Measurements from ENCODE around the gene NTN1. TPM values are rescaled to one million over a fixed set of nuclear protein-coding genes. Genes with fewer than 3 reads are reported as not detected.

Gene NTN1
- total and polyA plus RNA-seq, 2 of the 13 experiments (the other 11 are each of a cell fraction or from before 2014, with no cell fraction given) = 0.04 to 0.05 TPM

DNA sequence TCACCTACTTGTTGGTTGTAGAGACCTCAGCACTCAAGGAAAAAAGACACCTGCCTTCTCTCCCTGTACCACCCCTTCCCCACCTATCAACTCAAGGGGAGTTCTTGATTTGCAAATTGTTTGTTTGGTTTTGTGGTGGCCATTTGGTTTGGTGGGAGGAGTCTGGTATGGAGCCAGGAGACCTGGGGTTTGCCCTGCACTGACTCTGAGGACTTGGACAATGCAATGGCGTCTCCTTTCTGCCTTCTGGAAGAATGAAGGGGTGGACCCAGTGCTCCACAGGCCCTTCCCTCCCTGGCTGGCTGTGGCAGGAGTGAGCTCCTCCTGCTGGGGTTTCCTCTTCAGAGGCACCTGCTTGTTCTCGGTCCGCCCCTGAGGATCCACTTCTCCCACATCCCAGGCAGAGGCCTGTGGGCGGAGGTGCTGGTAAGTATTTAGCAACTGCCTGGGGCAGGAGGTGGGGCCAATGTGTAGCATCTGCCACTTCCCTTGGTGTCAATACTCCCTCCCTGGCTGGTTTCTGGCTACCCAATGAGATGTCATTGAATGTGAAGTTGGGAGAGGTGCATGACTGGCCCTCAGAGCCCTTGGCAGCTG lies 164.5 kb downstream of the NTN1 start:
- WGBS (ENCODE audit: low lambda C conversion rate) = 0% methylated on average over 1 of the region's 4 CpGs
- no peak for FAIRE-seq
- CTCF ChIA-PET (ENCODE audit: low intra/inter-chr PET ratio, low total read pairs) = no interaction called here

DNA sequence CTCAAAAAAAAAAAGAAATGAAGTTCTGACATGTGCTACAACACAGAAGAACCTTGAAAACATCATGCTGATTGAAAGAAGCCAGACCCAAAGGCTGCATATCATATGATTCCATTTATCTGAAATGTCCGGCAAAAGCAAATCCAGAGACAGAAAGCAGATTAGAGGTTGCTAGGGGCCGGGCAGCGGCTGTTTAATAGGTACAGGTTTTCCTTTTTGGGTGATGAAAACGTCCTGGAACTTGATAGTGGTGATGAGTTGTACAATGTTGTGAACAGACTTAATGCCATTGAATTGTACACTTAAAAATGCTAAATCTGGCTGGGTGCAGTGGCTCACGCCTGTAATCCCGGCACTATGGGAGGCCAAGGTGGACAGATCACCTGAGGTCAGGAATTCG lies 166.5 kb downstream of the NTN1 start:
- intact Hi-C loops (cut with micrococcal nuclease; ENCODE audit: unreplicated experiment) (no loop called here), in situ Hi-C loops (cut with HindIII; ENCODE audit: extremely low pct_ligation_motif_present, low pct_unique_long_range_greater_than_20kb) (no loop called here)
- Histone ChIP-seq H3K4me1 (ENCODE audit: insufficient read depth, low read length) (no peaks in the 10 kb centered on the region), H3K27ac (ENCODE audit: extremely low read length, insufficient read depth, low read length) (no peak overlapping the region), H3K27me3 (ENCODE audit: control insufficient read depth in 1 of 2, insufficient read depth in 2 of 2, low read length in 2 of 2) (peaks cover 4 to 54% of the 10 kb centered on the region in 2 experiments), H3K79me2 (ENCODE audit: insufficient read depth, low read length) (no peaks in the 10 kb centered on the region), H3K36me3 (replicated peaks in 1 of 2; ENCODE audit: control insufficient read depth in 1 of 2, insufficient read depth in 2 of 2, low read length in 2 of 2) (no peaks in the 10 kb centered on the region), H2AFZ (ENCODE audit: low read length) (no peak overlapping the region), H3K4me2 (ENCODE audit: low read depth, low read length) (no peak overlapping the region), H3K9me3 (ENCODE audit: low read length) (no peaks in the 10 kb centered on the region), H3K9ac (ENCODE audit: insufficient read depth, low read depth, low read length) (no peak overlapping the region), H4K20me1 (ENCODE audit: insufficient read depth, low read length) (no peaks in the 10 kb centered on the region), H3K4me3 (replicated peaks in 1 of 3; ENCODE audit: insufficient read depth in 1 of 3, low read depth in 2 of 3, low read length in 3 of 3) (no peak overlapping the region)
- ATAC-seq = no peak
- FAIRE-seq = no peak
- BruUV-seq (replicated peaks) = no TSS peak
- 21% methylated on average over 6 of the region's 7 CpGs for WGBS (ENCODE audit: low lambda C conversion rate)
- DNase-seq (ENCODE audit: low spot score) = no peak
- ChIA-PET POLR2A (no interaction called here), CTCF (ENCODE audit: low intra/inter-chr PET ratio, low total read pairs) (no interaction called here)
- TF ChIP-seq, protein P1, sequence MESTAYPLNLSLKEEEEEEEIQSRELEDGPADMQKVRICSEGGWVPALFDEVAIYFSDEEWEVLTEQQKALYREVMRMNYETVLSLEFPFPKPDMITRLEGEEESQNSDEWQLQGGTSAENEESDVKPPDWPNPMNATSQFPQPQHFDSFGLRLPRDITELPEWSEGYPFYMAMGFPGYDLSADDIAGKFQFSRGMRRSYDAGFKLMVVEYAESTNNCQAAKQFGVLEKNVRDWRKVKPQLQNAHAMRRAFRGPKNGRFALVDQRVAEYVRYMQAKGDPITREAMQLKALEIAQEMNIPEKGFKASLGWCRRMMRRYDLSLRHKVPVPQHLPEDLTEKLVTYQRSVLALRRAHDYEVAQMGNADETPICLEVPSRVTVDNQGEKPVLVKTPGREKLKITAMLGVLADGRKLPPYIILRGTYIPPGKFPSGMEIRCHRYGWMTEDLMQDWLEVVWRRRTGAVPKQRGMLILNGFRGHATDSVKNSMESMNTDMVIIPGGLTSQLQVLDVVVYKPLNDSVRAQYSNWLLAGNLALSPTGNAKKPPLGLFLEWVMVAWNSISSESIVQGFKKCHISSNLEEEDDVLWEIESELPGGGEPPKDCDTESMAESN (CRISPR knock-in tag; conservative IDR thresholded peaks at IDR 0.05) = no peak

More for the DNA sequence above, 164.5 kb downstream of the NTN1 start:
- intact Hi-C loops (cut with micrococcal nuclease; ENCODE audit: unreplicated experiment) = no loop called here
- Histone ChIP-seq H3K4me2 (ENCODE audit: low read depth, low read length) (no peak overlapping the region), H2AFZ (ENCODE audit: low read length) (no peak overlapping the region), H3K27me3 (ENCODE audit: control insufficient read depth in 1 of 2, insufficient read depth in 2 of 2, low read length in 2 of 2) (peaks cover 4 to 69% of the 10 kb centered on the region in 2 experiments), H3K36me3 (replicated peaks in 1 of 2; ENCODE audit: control insufficient read depth in 1 of 2, insufficient read depth in 2 of 2, low read length in 2 of 2) (no peaks in the 10 kb centered on the region), H3K9me3 (ENCODE audit: low read length) (no peaks in the 10 kb centered on the region), H3K79me2 (ENCODE audit: insufficient read depth, low read length) (no peaks in the 10 kb centered on the region), H4K20me1 (ENCODE audit: insufficient read depth, low read length) (no peaks in the 10 kb centered on the region), H3K27ac (ENCODE audit: extremely low read length, insufficient read depth, low read length) (no peak overlapping the region), H3K4me1 (ENCODE audit: insufficient read depth, low read length) (no peaks in the 10 kb centered on the region), H3K9ac (ENCODE audit: insufficient read depth, low read depth, low read length) (no peak overlapping the region), H3K4me3 (replicated peaks in 1 of 3; ENCODE audit: insufficient read depth in 1 of 3, low read depth in 2 of 3, low read length in 3 of 3) (no peak overlapping the region)
- no peak for DNase-seq (ENCODE audit: low spot score)
- in situ Hi-C loops (cut with HindIII; ENCODE audit: extremely low pct_ligation_motif_present, low pct_unique_long_range_greater_than_20kb) = no loop called here
- ATAC-seq = no peak
- TF ChIP-seq ZNF225 (CRISPR knock-in tag; IDR thresholded peaks at IDR 0.05) = no peak
- TF ChIP-seq, protein P2, sequence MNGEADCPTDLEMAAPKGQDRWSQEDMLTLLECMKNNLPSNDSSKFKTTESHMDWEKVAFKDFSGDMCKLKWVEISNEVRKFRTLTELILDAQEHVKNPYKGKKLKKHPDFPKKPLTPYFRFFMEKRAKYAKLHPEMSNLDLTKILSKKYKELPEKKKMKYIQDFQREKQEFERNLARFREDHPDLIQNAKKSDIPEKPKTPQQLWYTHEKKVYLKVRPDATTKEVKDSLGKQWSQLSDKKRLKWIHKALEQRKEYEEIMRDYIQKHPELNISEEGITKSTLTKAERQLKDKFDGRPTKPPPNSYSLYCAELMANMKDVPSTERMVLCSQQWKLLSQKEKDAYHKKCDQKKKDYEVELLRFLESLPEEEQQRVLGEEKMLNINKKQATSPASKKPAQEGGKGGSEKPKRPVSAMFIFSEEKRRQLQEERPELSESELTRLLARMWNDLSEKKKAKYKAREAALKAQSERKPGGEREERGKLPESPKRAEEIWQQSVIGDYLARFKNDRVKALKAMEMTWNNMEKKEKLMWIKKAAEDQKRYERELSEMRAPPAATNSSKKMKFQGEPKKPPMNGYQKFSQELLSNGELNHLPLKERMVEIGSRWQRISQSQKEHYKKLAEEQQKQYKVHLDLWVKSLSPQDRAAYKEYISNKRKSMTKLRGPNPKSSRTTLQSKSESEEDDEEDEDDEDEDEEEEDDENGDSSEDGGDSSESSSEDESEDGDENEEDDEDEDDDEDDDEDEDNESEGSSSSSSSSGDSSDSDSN (CRISPR knock-in tag; IDR thresholded peaks at IDR 0.05) = no peak
- TF ChIP-seq, protein P3, sequence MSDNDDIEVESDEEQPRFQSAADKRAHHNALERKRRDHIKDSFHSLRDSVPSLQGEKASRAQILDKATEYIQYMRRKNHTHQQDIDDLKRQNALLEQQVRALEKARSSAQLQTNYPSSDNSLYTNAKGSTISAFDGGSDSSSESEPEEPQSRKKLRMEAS (IDR thresholded peaks at IDR 0.05) = no peak
- TF ChIP-seq POLR2G (IDR thresholded peaks at IDR 0.05; ENCODE audit: low read depth, low read length) = no peak
- BruUV-seq (replicated peaks) = no TSS peak
- POLR2A ChIA-PET = no interaction called here

All from HepG2 (cell line).